IPS DF 6.9 (cell line): Measurements from ENCODE around the gene CGN.
"Not testable (repeated sequence)": the region's sequence is repeated elsewhere in the genome, so short reads cannot be mapped to it uniquely, and the experiment has no call there.

ENCODE experiments used
- DNase-seq: peaks from one replicate; pipeline ENCODE4 v3.0.0-alpha.2; 2013; ENCODE audit warnings: low read depth, low spot score
- H3K27ac ChIP-seq: one replicate; pipeline ENCODE4 v1.5.1; 2013; ENCODE audit warnings: low read length, control low read depth
- H3K27me3 ChIP-seq: 2 replicates; pipeline ENCODE4 v1.6.1; 2013; ENCODE audit warnings: mild to moderate bottlenecking, low read length; ENCODE audit not compliant: control insufficient read depth, insufficient read depth
- H3K36me3 ChIP-seq: 2 replicates; pipeline ENCODE4 v1.6.1; 2013; ENCODE audit warnings: low read length; ENCODE audit not compliant: control insufficient read depth, insufficient read depth
- H3K4me1 ChIP-seq: 2 replicates; pipeline ENCODE4 v1.6.1; 2013; ENCODE audit warnings: low read length; ENCODE audit not compliant: control insufficient read depth, insufficient read depth
- H3K4me3 ChIP-seq: 2 replicates; pipeline ENCODE4 v1.5.1; 2013; ENCODE audit warnings: mild to moderate bottlenecking, low read length
- H3K9me3 ChIP-seq: 2 replicates; pipeline ENCODE4 v1.6.1; 2013; ENCODE audit warnings: low read length, inconsistent platforms; ENCODE audit not compliant: control insufficient read depth, insufficient read depth
- WGBS: extraction: QIAGEN DNeasy Blood & Tissue Kit; methylation state at CpG from one replicate; pipeline ENCODE4 v1.1.7; 2013; ENCODE audit warnings: mixed read lengths, missing lambda C conversion rate; ENCODE audit not compliant: insufficient read length, insufficient coverage; 5-methylcytosine and 5-hydroxymethylcytosine counted together

The CGN gene

DNA sequence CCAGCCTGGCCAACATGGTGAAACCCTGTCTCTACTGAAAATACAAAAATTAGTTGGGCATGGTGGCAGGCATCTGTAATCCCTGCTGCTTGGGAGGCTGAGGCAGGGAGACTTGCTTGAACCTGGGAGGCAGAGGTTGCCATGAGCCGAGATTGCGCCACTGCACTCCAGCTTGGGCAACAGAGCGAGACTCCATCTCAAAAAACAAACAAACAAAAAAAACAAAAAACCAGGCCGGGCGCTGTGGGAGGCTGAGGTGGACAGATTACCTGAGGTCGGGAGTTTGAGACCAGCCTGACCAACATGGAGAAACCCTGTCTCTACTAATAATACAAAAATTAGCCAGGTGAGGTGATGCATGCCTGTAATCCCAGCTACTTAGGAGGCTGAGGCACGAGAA, 11.2 kb downstream of the CGN start:
- H3K27ac ChIP-seq, H3K27me3 ChIP-seq, DNase-seq, H3K4me1 ChIP-seq, H3K9me3 ChIP-seq, H3K4me3 ChIP-seq: not testable (repeated sequence)
- peaks cover 20% of the 10 kb centered on the region for H3K36me3 ChIP-seq
- WGBS = no CpG with 5 or more reads among the region's 7 CpGs

DNA sequence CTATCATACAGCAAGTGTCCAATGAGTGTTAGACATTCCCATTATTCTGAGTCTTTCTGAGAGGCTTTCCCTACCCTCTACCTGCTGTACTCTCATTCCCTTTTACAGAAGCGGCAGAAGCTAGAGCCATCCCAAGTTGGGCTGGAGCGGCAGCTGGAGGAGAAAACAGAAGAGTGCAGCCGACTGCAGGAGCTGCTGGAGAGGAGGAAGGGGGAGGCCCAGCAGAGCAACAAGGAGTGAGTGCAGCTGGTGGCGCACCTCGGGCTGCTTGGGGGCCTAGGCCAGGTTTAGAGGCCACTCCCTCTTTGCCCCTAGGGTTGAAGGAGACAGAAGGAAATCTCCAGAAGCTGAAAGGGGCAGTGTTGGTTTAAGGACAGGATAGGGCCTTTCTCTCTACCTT, 12.1 kb downstream of the CGN start:
- no CpG with 5 or more reads among the region's 5 CpGs for WGBS
- H3K4me3 ChIP-seq = no peak overlapping the region
- no peaks in the 10 kb centered on the region for H3K27me3 ChIP-seq
- no peaks in the 10 kb centered on the region for H3K4me1 ChIP-seq
- peaks cover 20% of the 10 kb centered on the region for H3K36me3 ChIP-seq
- DNase-seq = no peak
- H3K27ac ChIP-seq = no peak overlapping the region
- H3K9me3 ChIP-seq = no peaks in the 10 kb centered on the region

DNA sequence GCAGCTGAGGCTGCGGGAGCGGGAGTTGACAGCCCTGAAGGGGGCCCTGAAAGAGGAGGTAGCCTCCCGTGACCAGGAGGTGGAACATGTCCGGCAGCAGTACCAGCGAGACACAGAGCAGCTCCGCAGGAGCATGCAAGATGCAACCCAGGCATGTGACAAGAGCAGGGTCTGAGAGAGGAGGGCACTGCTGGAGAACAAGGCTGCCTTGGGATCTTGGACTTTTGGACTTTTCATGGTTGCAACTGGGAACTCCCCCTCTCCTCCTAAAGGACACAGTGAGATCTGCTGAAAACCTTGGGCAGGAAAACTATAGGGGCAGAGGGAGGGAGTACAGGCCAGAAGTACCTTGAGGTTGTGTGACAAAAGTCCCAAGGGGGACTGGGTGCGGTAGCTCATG, 13.5 kb downstream of the CGN start:
- peaks cover 19% of the 10 kb centered on the region for H3K36me3 ChIP-seq
- WGBS = no CpG with 5 or more reads among the region's 7 CpGs

DNA sequence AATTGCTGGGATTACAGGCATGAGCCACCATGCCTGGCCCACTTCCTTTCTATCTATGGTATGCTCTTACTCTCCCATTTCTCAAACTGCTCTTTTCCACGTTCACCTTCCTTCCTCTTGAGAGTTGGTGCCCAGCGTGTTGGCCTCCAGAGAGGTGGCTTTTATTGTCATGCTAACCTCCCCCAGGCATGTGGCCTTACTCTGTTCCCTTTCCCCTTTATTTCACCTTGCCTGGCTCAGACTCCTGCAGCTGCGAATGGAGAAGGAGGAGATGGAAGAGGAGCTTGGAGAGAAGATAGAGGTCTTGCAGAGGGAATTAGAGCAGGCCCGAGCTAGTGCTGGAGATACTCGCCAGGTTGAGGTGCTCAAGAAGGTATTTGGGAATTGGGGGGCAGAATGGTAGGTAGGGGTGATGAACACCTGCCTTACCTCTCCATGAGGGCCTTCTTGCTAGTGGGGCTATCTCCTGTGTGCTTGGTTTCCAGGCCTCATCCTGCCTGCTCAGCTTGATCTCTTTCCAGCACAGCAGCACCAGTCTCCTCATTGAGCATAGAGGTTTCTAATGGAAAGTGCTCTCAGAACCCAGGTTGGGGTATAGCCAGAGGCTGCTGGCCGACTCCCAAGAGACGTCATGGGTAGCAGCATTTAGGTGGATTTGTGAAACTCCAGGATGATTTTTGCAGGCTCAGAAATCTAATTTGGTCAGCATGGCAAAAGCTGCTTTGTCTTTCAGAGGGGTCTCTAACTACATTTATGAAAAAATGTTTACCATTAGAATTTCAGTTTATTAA, 15.7 kb downstream of the CGN start:
- H3K27ac ChIP-seq = no peak overlapping the region

More for the DNA sequence above, 13.5 kb downstream of the CGN start:
- DNase-seq = no peak
- H3K27me3 ChIP-seq = no peaks in the 10 kb centered on the region
- no peak overlapping the region for H3K4me3 ChIP-seq
- H3K4me1 ChIP-seq = no peaks in the 10 kb centered on the region
- H3K27ac ChIP-seq = no peak overlapping the region
- H3K9me3 ChIP-seq = no peaks in the 10 kb centered on the region

DNA sequence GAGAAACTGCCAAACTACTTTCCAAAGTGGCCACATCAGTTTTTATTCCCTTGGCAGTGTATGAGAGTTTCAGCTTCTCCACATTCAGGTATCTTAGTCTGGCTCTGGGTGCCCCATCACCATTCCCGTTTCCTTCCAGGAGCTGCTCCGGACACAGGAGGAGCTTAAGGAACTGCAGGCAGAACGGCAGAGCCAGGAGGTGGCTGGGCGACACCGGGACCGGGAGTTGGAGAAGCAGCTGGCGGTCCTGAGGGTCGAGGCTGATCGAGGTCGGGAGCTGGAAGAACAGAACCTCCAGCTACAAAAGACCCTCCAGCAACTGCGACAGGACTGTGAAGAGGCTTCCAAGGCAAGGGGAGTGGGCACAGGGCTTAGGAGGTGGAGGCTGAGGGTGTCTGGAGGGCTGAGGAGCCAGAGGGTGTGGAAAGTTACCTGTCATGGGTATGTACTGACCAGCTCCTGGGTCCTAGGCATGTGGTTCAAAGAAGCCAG, 18.1 kb downstream of the CGN start:
- DNase-seq = no peak
- no CpG with 5 or more reads among the region's 11 CpGs for WGBS
- H3K36me3 ChIP-seq = peaks cover 26% of the 10 kb centered on the region
- H3K27me3 ChIP-seq = no peaks in the 10 kb centered on the region
- H3K27ac ChIP-seq = no peak overlapping the region
- H3K9me3 ChIP-seq = no peaks in the 10 kb centered on the region
- no peak overlapping the region for H3K4me3 ChIP-seq
- H3K4me1 ChIP-seq = no peaks in the 10 kb centered on the region

More for the DNA sequence above, 15.7 kb downstream of the CGN start:
- Histone ChIP-seq H3K36me3 (peaks cover 25% of the 10 kb centered on the region), H3K27me3 (no peaks in the 10 kb centered on the region), H3K4me3 (no peak overlapping the region), H3K9me3 (no peaks in the 10 kb centered on the region), H3K4me1 (no peaks in the 10 kb centered on the region)
- no CpG with 5 or more reads among the region's 7 CpGs for WGBS
- DNase-seq = no peak

DNA sequence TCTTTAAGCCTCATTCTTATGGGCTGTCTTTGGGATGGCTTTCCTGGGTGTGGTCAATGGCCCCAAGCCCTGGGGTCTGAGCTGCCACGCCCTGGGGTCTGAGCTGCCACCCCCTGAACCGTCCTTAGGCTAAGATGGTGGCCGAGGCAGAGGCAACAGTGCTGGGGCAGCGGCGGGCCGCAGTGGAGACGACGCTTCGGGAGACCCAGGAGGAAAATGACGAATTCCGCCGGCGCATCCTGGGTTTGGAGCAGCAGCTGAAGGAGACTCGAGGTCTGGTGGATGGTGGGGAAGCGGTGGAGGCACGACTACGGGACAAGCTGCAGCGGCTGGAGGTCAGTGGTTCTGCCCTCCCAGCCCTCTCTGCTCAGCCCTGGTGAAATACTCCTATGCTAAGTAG, 18.6 kb downstream of the CGN start:
- Histone ChIP-seq H3K4me1 (no peaks in the 10 kb centered on the region), H3K27me3 (no peaks in the 10 kb centered on the region), H3K9me3 (no peaks in the 10 kb centered on the region), H3K4me3 (no peak overlapping the region), H3K27ac (no peak overlapping the region), H3K36me3 (peaks cover 21% of the 10 kb centered on the region)
- DNase-seq = no peak
- no CpG with 5 or more reads among the region's 18 CpGs for WGBS

DNA sequence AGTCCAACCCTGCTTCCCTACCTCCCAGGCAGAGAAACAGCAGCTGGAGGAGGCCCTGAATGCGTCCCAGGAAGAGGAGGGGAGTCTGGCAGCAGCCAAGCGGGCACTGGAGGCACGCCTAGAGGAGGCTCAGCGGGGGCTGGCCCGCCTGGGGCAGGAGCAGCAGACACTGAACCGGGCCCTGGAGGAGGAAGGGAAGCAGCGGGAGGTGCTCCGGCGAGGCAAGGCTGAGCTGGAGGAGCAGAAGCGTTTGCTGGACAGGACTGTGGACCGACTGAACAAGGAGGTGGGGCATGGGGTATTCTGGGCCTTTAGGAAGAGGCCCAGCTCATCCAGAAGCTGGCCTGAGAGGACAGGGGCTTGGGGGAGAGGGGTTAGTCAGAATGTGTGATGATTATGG, 19.3 kb downstream of the CGN start:
- no peak for DNase-seq
- Histone ChIP-seq H3K4me3 (no peak overlapping the region), H3K27me3 (no peaks in the 10 kb centered on the region), H3K4me1 (no peaks in the 10 kb centered on the region), H3K9me3 (no peaks in the 10 kb centered on the region), H3K36me3 (peaks cover 25% of the 10 kb centered on the region), H3K27ac (no peak overlapping the region)
- WGBS = no CpG with 5 or more reads among the region's 11 CpGs

DNA sequence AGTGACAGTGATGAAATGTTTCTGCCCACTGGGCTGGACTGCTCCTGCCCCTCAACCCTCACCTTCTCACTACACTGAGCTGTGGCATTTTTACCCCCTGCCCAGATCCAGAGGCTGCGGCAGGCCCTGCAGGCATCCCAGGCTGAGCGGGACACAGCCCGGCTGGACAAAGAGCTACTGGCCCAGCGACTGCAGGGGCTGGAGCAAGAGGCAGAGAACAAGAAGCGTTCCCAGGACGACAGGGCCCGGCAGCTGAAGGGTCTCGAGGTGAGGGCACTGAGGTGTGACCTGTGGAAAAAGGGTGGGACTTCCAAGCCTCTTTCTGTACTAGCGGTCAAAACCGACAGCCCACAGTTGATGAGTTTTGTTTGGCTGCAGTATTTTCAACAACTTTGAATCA, 22.7 kb downstream of the CGN start:
- no CpG with 5 or more reads among the region's 10 CpGs for WGBS
- no peaks in the 10 kb centered on the region for H3K4me1 ChIP-seq
- H3K9me3 ChIP-seq = no peaks in the 10 kb centered on the region
- no peak for DNase-seq
- no peak overlapping the region for H3K27ac ChIP-seq
- H3K4me3 ChIP-seq = no peak overlapping the region
- H3K27me3 ChIP-seq = no peaks in the 10 kb centered on the region
- peaks cover 39% of the 10 kb centered on the region for H3K36me3 ChIP-seq

DNA sequence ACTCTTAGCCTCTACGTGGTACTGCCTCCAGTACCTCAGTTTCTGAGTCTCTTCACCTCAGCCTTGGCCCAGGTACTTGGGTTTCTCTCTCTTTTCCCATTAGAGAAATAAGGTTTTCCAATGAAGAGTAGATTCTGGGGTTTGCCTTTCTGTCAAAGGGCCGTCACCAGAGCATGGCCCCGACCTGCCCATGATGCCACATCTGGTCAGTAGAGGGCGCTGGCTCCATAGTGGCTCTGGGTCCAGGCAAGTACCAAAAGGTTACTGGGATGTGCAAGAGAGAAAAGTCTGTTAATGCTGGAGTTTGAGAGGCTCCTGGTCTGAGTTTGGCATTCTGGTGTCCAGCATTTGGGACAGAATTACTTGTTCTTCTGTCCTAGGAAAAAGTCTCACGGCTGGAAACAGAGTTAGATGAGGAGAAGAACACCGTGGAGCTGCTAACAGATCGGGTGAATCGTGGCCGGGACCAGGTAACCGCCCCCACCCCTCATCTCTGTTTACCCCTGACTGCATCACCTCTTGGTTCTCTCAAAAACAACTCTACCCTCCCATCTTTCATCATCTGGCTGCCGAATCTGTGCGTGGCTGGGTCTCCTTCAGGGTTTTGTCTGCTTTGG, 23.6 kb downstream of the CGN start:
- WGBS = no CpG with 5 or more reads among the region's 12 CpGs
- H3K36me3 ChIP-seq = peaks cover 33% of the 10 kb centered on the region
- H3K4me3 ChIP-seq = no peak overlapping the region
- H3K27ac ChIP-seq = no peak overlapping the region
- no peaks in the 10 kb centered on the region for H3K9me3 ChIP-seq
- no peaks in the 10 kb centered on the region for H3K4me1 ChIP-seq
- DNase-seq = no peak
- no peaks in the 10 kb centered on the region for H3K27me3 ChIP-seq

DNA sequence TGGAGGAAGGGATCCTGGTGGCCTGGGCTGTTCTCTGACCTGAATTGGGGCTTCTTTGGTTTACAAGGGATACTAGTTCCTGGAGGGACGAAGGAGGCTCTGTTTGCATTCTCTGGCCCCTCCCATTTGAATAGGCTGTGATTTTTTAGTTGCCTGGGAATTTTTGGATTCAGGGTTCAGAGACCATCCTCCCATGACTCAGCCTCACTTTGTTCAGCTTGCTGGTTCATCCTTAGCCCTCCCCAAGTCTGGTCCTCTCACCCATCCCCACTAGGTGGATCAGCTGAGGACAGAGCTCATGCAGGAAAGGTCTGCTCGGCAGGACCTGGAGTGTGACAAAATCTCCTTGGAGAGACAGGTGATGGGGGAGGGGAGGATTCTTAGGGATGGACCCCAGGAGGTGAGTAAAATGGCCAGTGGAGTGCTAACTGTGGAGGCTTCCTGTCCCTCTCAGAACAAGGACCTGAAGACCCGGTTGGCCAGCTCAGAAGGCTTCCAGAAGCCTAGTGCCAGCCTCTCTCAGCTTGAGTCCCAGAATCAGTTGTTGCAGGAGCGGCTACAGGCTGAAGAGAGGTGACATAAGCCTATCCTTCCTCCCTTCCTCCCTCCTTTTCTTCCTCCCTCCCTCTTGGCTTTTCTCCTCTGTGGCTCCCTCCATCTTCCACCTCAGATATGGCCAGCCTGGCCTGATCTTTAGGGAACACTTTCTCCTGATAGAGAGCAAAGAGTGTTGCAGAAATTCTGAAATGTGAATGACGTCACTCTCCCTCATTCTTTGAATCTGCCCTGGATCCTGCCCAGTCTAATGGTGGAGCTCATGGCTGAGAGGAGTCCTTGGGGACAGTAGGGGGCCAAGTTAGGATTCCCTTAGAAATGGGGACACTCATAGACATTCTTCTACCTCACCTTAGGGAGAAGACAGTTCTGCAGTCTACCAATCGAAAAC, 24.4 kb downstream of the CGN start:
- Histone ChIP-seq H3K27me3 (no peaks in the 10 kb centered on the region), H3K4me3 (no peak overlapping the region), H3K9me3 (no peaks in the 10 kb centered on the region), H3K4me1 (no peaks in the 10 kb centered on the region), H3K36me3 (peaks cover 27% of the 10 kb centered on the region), H3K27ac (no peak overlapping the region)
- no peak for DNase-seq
- WGBS = no CpG with 5 or more reads among the region's 6 CpGs
